ENCODE measurements around the gene PTGER3.

Gene PTGER3

GRCh38 chr1:71047635-71048607 lies at the start of gene PTGER3:
Gene PTGER3, minus strand, starts transcription at chr1:71047816. Its CDS starts 239 bp downstream, at chr1:71047577.
- no peak for DNase-seq (ENCODE audit: low read depth)

- no peak for DNase-seq (ENCODE audit: low read depth)
Observed at GRCh38 chr1:71094913-71095312, 47.3 kb upstream of the PTGER3 start.

GRCh38 chr1:71093938-71094337 lies 46.3 kb upstream of the PTGER3 start:
- no peak for DNase-seq (ENCODE audit: low read depth)

GRCh38 chr1:71089536-71090270 lies 42.1 kb upstream of the PTGER3 start:
- DNase-seq (ENCODE audit: low read depth) = no peak

- DNase-seq (ENCODE audit: low read depth) = no peak
Observed at GRCh38 chr1:71088645-71089287, 41.1 kb upstream of the PTGER3 start.

GRCh38 chr1:71087713-71088112 lies 40.1 kb upstream of the PTGER3 start:
- DNase-seq (ENCODE audit: low read depth) = no peak

- DNase-seq (ENCODE audit: low read depth) = no peak
Observed at GRCh38 chr1:71087060-71087459, 39.4 kb upstream of the PTGER3 start.

GRCh38 chr1:71086331-71086730 lies 38.7 kb upstream of the PTGER3 start:
- DNase-seq (ENCODE audit: low read depth) = no peak

- no peak for DNase-seq (ENCODE audit: low read depth)
Observed at GRCh38 chr1:71083271-71083670, 35.7 kb upstream of the PTGER3 start.

GRCh38 chr1:71081697-71082080 lies 34.1 kb upstream of the PTGER3 start:
- no peak for DNase-seq (ENCODE audit: low read depth)

GRCh38 chr1:71080739-71081696 lies 33.4 kb upstream of the PTGER3 start, which contains the start of gene ZRANB2:
Gene ZRANB2, minus strand, starts transcription at chr1:71081035. Its CDS starts 40 bp downstream, at chr1:71080995.
- DNase-seq (ENCODE audit: low read depth) = peak; percentile 66

- DNase-seq (ENCODE audit: low read depth) = no peak
Observed at GRCh38 chr1:71080230-71080738, 32.7 kb upstream of the PTGER3 start.

GRCh38 chr1:71074681-71075080 lies 27.1 kb upstream of the PTGER3 start:
- no peak for DNase-seq (ENCODE audit: low read depth)

- DNase-seq (ENCODE audit: low read depth) = no peak
Observed at GRCh38 chr1:71072273-71072672, 24.7 kb upstream of the PTGER3 start.

GRCh38 chr1:71071720-71072119 lies 24.1 kb upstream of the PTGER3 start:
- DNase-seq (ENCODE audit: low read depth) = no peak

GRCh38 chr1:71068325-71069240 lies 21.0 kb upstream of the PTGER3 start:
- DNase-seq (ENCODE audit: low read depth) = no peak

GRCh38 chr1:71054791-71055190 lies 7.2 kb upstream of the PTGER3 start:
- no peak for DNase-seq (ENCODE audit: low read depth)

GRCh38 chr1:71054281-71054731 lies 6.7 kb upstream of the PTGER3 start:
- no peak for DNase-seq (ENCODE audit: low read depth)

GRCh38 chr1:71053758-71054157 lies 6.1 kb upstream of the PTGER3 start:
- no peak for DNase-seq (ENCODE audit: low read depth)

GRCh38 chr1:71053146-71053545 lies 5.5 kb upstream of the PTGER3 start:
- no peak for DNase-seq (ENCODE audit: low read depth)

Measured in stimulated activated CD8-positive, alpha-beta memory T cell treated with anti-CD3 and anti-CD28 coated beads, Interleukin-15, amount 100 ng/mL, for 24 hours (primary cell).